MCF 10A (cell line): Measurements from ENCODE around the gene SPACA9. TPM values are rescaled to one million over a fixed set of nuclear protein-coding genes. Genes with fewer than 3 reads are reported as not detected.

Experiments used
- BruUV-seq: library from RNA; stranded (reverse); fragments of 400-500 nt; replicated peaks from 2 replicates; lab custom pipeline; 2021; lab: Mats Ljungman, UMichigan
- CTCF ChIA-PET: fragments of 300-600 bp; sonication (Branson Sonifier 250); formaldehyde crosslinking; extraction: SDS; loops from one replicate; lab custom pipeline; 2021; ENCODE audit warnings: antibody characterized with exemption, inconsistent platforms; lab: Yijun Ruan, JAX
- POLR2A ChIA-PET: fragments of 300-600, 350-650 bp; sonication (Branson Sonifier 250); formaldehyde crosslinking; extraction: SDS; loops from one replicate; lab custom pipeline; 2020; ENCODE audit warnings: antibody characterized with exemption, inconsistent platforms; lab: Yijun Ruan, JAX
- DNase-seq: peaks from one replicate; pipeline ENCODE4 v3.0.0-alpha.2; 2018; ENCODE audit not compliant: unreplicated experiment
- H3K27ac Mint-ChIP-seq: one replicate; pipeline ENCODE4 v1.8.0; 2022; ENCODE audit warnings: mild to moderate bottlenecking, low read depth, mixed read lengths; ENCODE audit not compliant: unreplicated experiment
- H3K27me3 Mint-ChIP-seq: one replicate; pipeline ENCODE4 v1.8.0; 2022; ENCODE audit warnings: mixed read lengths; ENCODE audit not compliant: insufficient read depth, unreplicated experiment
- H3K36me3 Mint-ChIP-seq: one replicate; pipeline ENCODE4 v1.8.0; 2022; ENCODE audit warnings: mild to moderate bottlenecking, moderate library complexity, mixed read lengths; ENCODE audit not compliant: insufficient read depth, unreplicated experiment
- H3K4me1 Mint-ChIP-seq: one replicate; pipeline ENCODE4 v1.8.0; 2022; ENCODE audit warnings: mixed read lengths; ENCODE audit not compliant: insufficient read depth, unreplicated experiment
- H3K4me3 Mint-ChIP-seq: one replicate; pipeline ENCODE4 v1.8.0; 2022; ENCODE audit warnings: mild to moderate bottlenecking, moderate library complexity, mixed read lengths; ENCODE audit not compliant: unreplicated experiment
- H3K9me3 Mint-ChIP-seq: one replicate; pipeline ENCODE4 v1.8.0; 2022; ENCODE audit warnings: mixed read lengths; ENCODE audit not compliant: unreplicated experiment
- CTCF ChIP-seq: fragments of 200-600 bp; IDR thresholded peaks from one replicate; pipeline ENCODE4 v1.8.0; 2022; ENCODE audit warnings: antibody characterized with exemption, mild to moderate bottlenecking; ENCODE audit not compliant: unreplicated experiment
- intact Hi-C: fragments of 100-400 bp; cut with micrococcal nuclease; formaldehyde crosslinking; loops from 2 replicates; pipeline ENCODE4 v1.14.1; 2022
- total RNA-seq: library from RNA; stranded (reverse); gene quantifications from 2 replicates; pipeline ENCODE4 v1.2.3, GENCODE V29; 2022

SPACA9 gene
- total RNA-seq, 1 experiment from 2014 or later = 4.4 TPM

GRCh38 chr9:132901858-132902831 is 23.4 kb downstream of the SPACA9 start:
- Mint-ChIP-seq H3K27me3 (no peaks in the 10 kb centered on the region), H3K4me3 (no peak overlapping the region), H3K4me1 (no peaks in the 10 kb centered on the region), H3K27ac (no peak overlapping the region), H3K36me3 (peaks cover 65% of the 10 kb centered on the region), H3K9me3 (no peaks in the 10 kb centered on the region)
- ChIA-PET POLR2A (interaction anchor here (0.6 to 0.7 kb wide), 2 partner anchors 193 to 1462 kb away, joined by 3 read pairs; no protein-coding TSS in a partner anchor), CTCF (interaction anchor here (0.6 to 2.9 kb wide), 43 partner anchors 8 to 549 kb away, joined by 3 to 19 read pairs (median 3); partner anchors contain the start of gene SPACA9)
- peak; percentile 77 for DNase-seq
- no TSS peak for BruUV-seq
- intact Hi-C loops = loop anchor here (2.0 to 5.0 kb wide), 4 partner anchors 71 to 491 kb away; partner anchors contain the start of gene CFAP77
- TF ChIP-seq CTCF = peak; percentile 80

GRCh38 chr9:132903574-132904492 is 25.1 kb downstream of the SPACA9 start:
- Mint-ChIP-seq H3K27ac (no peak overlapping the region), H3K9me3 (no peaks in the 10 kb centered on the region), H3K27me3 (no peaks in the 10 kb centered on the region), H3K4me1 (no peaks in the 10 kb centered on the region), H3K4me3 (no peak overlapping the region), H3K36me3 (peaks cover 55% of the 10 kb centered on the region)
- no peak for TF ChIP-seq CTCF
- no TSS peak for BruUV-seq
- DNase-seq = no peak
- ChIA-PET CTCF (interaction anchor here (0.6 to 2.9 kb wide), 6 partner anchors 14 to 120 kb away, joined by 3 to 19 read pairs (median 5); no protein-coding TSS in a partner anchor), POLR2A (interaction anchor here (0.6 kb wide), 1 partner anchor 416 kb away, joined by 3 read pairs; no protein-coding TSS in a partner anchor)
- intact Hi-C loops = loop anchor here (5.0 kb wide), 2 partner anchors 92 to 397 kb away; no protein-coding TSS in a partner anchor

GRCh38 chr9:132905726-132906125 is 27.0 kb downstream of the SPACA9 start:
- H3K27me3 Mint-ChIP-seq = no peaks in the 10 kb centered on the region
- H3K36me3 Mint-ChIP-seq = peaks cover 57% of the 10 kb centered on the region
- no peaks in the 10 kb centered on the region for H3K9me3 Mint-ChIP-seq
- no peaks in the 10 kb centered on the region for H3K4me1 Mint-ChIP-seq
- BruUV-seq = no TSS peak
- no peak for TF ChIP-seq CTCF
- H3K4me3 Mint-ChIP-seq = no peak overlapping the region
- H3K27ac Mint-ChIP-seq = no peak overlapping the region
- CTCF ChIA-PET = interaction anchor here (0.5 kb wide), 1 partner anchor 49 kb away, joined by 3 read pairs; no protein-coding TSS in a partner anchor
- POLR2A ChIA-PET = interaction anchor here (1.1 kb wide), 1 partner anchor 12 kb away, joined by 3 read pairs; no protein-coding TSS in a partner anchor
- no peak for DNase-seq
- intact Hi-C loops = no loop called here
